IMR-90 (cell line): Measurements from ENCODE around the gene NPIPB2. TPM values are rescaled to one million over a fixed set of nuclear protein-coding genes. Genes with fewer than 3 reads are reported as not detected.
A peak's percentile ranks its signal among the peaks of the same experiment; 100 is the strongest.

ENCODE experiments used
- ATAC-seq: fragments of 200-7000 bp; cut with Tn5 transposase; 2 replicates; pipeline ENCODE4 v1.9.1; 2020; ENCODE audit warnings: low read depth, mild to moderate bottlenecking, moderate library complexity
- BruUV-seq: library from RNA; stranded (reverse); fragments of 400-500 nt; replicated peaks from 2 replicates; lab custom pipeline; 2021; lab: Mats Ljungman, UMichigan
- CTCF ChIA-PET: fragments of 300-600 bp; formaldehyde crosslinking; extraction: SDS; loops from one replicate; lab custom pipeline; 2021; ENCODE audit warnings: antibody characterized with exemption; lab: Yijun Ruan, JAX
- POLR2A ChIA-PET: fragments of 300-600 bp; sonication (Branson Sonifier 250); formaldehyde crosslinking; loops from one replicate; lab custom pipeline; 2022; ENCODE audit warnings: antibody characterized with exemption; ENCODE audit not compliant: unreplicated experiment; lab: Charles Lee
- DNase-seq: peaks from one replicate; pipeline ENCODE4 v3.0.0; 2013
- H2AFZ ChIP-seq: replicated peaks from 2 replicates; pipeline ENCODE3; 2013; ENCODE audit warnings: low read length, mild to moderate bottlenecking; ENCODE audit not compliant: poor library complexity
- H2AK5ac ChIP-seq: 2 replicates; pipeline ENCODE4 v1.6.1; 2013; ENCODE audit warnings: low read depth, low read length, inconsistent platforms
- H2AK9ac ChIP-seq: replicated peaks from 2 replicates; pipeline ENCODE3; 2013; ENCODE audit warnings: mild to moderate bottlenecking, low read depth, low read length, moderate library complexity; ENCODE audit not compliant: poor library complexity
- H2BK120ac ChIP-seq: 2 replicates; pipeline ENCODE4 v1.6.1; 2013; ENCODE audit warnings: low read depth, low read length, inconsistent platforms
- H2BK15ac ChIP-seq: 3 replicates; pipeline ENCODE4 v1.6.1; 2013; ENCODE audit warnings: low read depth, low read length, inconsistent platforms
- H2BK20ac ChIP-seq: 2 replicates; pipeline ENCODE4 v1.6.1; 2013; ENCODE audit warnings: low read depth, mild to moderate bottlenecking, inconsistent platforms, low read length, moderate library complexity
- H2BK5ac ChIP-seq: 2 replicates; pipeline ENCODE4 v1.6.1; 2013; ENCODE audit warnings: mild to moderate bottlenecking, low read depth, low read length, inconsistent platforms; ENCODE audit not compliant: poor library complexity, severe bottlenecking
- H3K14ac ChIP-seq: replicated peaks from 2 replicates; pipeline ENCODE4 v1.6.1; 2013; ENCODE audit warnings: low read depth, low read length, inconsistent platforms
- H3K18ac ChIP-seq: 2 replicates; pipeline ENCODE4 v1.6.1; 2013; ENCODE audit warnings: low read depth, low read length, control low read depth
- H3K23ac ChIP-seq: 2 replicates; pipeline ENCODE4 v1.6.1; 2013; ENCODE audit warnings: low read depth, low read length, inconsistent platforms
- H3K27ac ChIP-seq: 2 replicates; pipeline ENCODE4 v1.5.1; 2013; ENCODE audit warnings: mild to moderate bottlenecking, control low read depth, low read length; ENCODE audit not compliant: insufficient read depth
- H3K27me3 ChIP-seq: 2 replicates; pipeline ENCODE4 v1.6.1; 2013; ENCODE audit warnings: low read length; ENCODE audit not compliant: control insufficient read depth, insufficient read depth
- H3K36me3 ChIP-seq: 2 replicates; pipeline ENCODE4 v1.6.1; 2013; ENCODE audit warnings: low read length, mixed read lengths; ENCODE audit not compliant: control insufficient read depth, insufficient read depth
- H3K4ac ChIP-seq: 2 replicates; pipeline ENCODE4 v1.6.1; 2013; ENCODE audit warnings: low read depth, low read length, inconsistent platforms
- H3K4me1 ChIP-seq: 2 replicates; pipeline ENCODE4 v1.6.1; 2013; ENCODE audit warnings: low read length, mixed read lengths; ENCODE audit not compliant: control insufficient read depth, insufficient read depth
- H3K4me2 ChIP-seq: 2 replicates; pipeline ENCODE4 v1.6.1; 2013; ENCODE audit warnings: low read depth, mild to moderate bottlenecking, control low read depth, low read length, moderate library complexity
- H3K4me3 ChIP-seq: 2 replicates; pipeline ENCODE4 v1.5.1; 2013; ENCODE audit warnings: low read depth, mild to moderate bottlenecking, control low read depth, low read length, moderate library complexity; ENCODE audit not compliant: insufficient read depth
- H3K56ac ChIP-seq: 2 replicates; pipeline ENCODE4 v1.6.1; 2013; ENCODE audit warnings: low read length, inconsistent platforms; ENCODE audit not compliant: insufficient read depth; ENCODE audit errors: extremely low read depth
- H3K79me1 ChIP-seq, 2 experiments: 2 replicates each; pipeline ENCODE4 v1.6.1; 2013; ENCODE audit warnings: low read length in 2 of 2, inconsistent platforms in 1 of 2, low read depth in 1 of 2
- H3K9ac ChIP-seq: 2 replicates; pipeline ENCODE4 v1.6.1; 2013; ENCODE audit warnings: low read depth, low read length, control low read depth
- H3K9me1 ChIP-seq: 2 replicates; pipeline ENCODE4 v1.6.1; 2013; ENCODE audit warnings: low read length, inconsistent platforms; ENCODE audit not compliant: insufficient read depth
- H3K9me3 ChIP-seq: 2 replicates; pipeline ENCODE4 v1.6.1; 2013; ENCODE audit warnings: low read length; ENCODE audit not compliant: control insufficient read depth, insufficient read depth
- H4K20me1 ChIP-seq: 2 replicates; pipeline ENCODE4 v1.6.1; 2013; ENCODE audit warnings: low read length, inconsistent platforms; ENCODE audit not compliant: insufficient read depth
- H4K5ac ChIP-seq: 2 replicates; pipeline ENCODE4 v1.6.1; 2013; ENCODE audit warnings: mild to moderate bottlenecking, low read depth, low read length, control low read depth
- H4K8ac ChIP-seq, 2 experiments: 2 replicates each; pipeline ENCODE4 v1.6.1; 2013; ENCODE audit warnings: low read depth in 2 of 2, low read length in 2 of 2, control low read depth in 1 of 2, inconsistent platforms in 1 of 2
- H4K91ac ChIP-seq: 2 replicates; pipeline ENCODE4 v1.6.1; 2013; ENCODE audit warnings: low read depth, low read length, inconsistent platforms; ENCODE audit not compliant: insufficient read depth
- BHLHE40 ChIP-seq: fragments of 150-350 bp; IDR thresholded peaks from 2 replicates; pipeline ENCODE4 v1.6.1; 2016; ENCODE audit warnings: mild to moderate bottlenecking, low read depth, low read length
- CEBPB ChIP-seq: IDR thresholded peaks from 2 replicates; pipeline ENCODE4 v1.6.1; 2012; ENCODE audit warnings: low read depth, low read length, improper control_type of control experiment
- FOS ChIP-seq: fragments of 150-350 bp; IDR thresholded peaks from 2 replicates; pipeline ENCODE4 v1.6.1; 2016; ENCODE audit warnings: low read depth, low read length
- MAZ ChIP-seq: IDR thresholded peaks from 2 replicates; pipeline ENCODE4 v1.6.1; 2012; ENCODE audit warnings: low read depth, mild to moderate bottlenecking, low read length, improper control_type of control experiment, moderate library complexity, borderline replicate concordance
- MXI1 ChIP-seq: IDR thresholded peaks from 2 replicates; pipeline ENCODE4 v1.6.1; 2012; ENCODE audit warnings: low read depth, mild to moderate bottlenecking, low read length, moderate library complexity, borderline replicate concordance
- NFE2L2 ChIP-seq: fragments of 150-350 bp; IDR thresholded peaks from 2 replicates; pipeline ENCODE4 v1.6.1; 2016; ENCODE audit warnings: low read depth, mild to moderate bottlenecking, low read length
- POLR2A ChIP-seq: IDR thresholded peaks from 2 replicates; pipeline ENCODE4 v1.6.1; 2012; ENCODE audit warnings: mild to moderate bottlenecking, low read depth, low read length
- RAD21 ChIP-seq: IDR thresholded peaks from 2 replicates; pipeline ENCODE4 v1.6.1; 2012; ENCODE audit warnings: low read length, improper control_type of control experiment
- RCOR1 ChIP-seq: IDR thresholded peaks from 2 replicates; pipeline ENCODE4 v1.6.1; 2012; ENCODE audit warnings: mild to moderate bottlenecking, low read length, improper control_type of control experiment; ENCODE audit not compliant: insufficient replicate concordance
- RFX5 ChIP-seq: IDR thresholded peaks from 2 replicates; pipeline ENCODE4 v1.8.0; 2012; ENCODE audit warnings: low read depth, mild to moderate bottlenecking, low read length, moderate library complexity
- SMC3 ChIP-seq: fragments of 150-350 bp; IDR thresholded peaks from 2 replicates; pipeline ENCODE4 v1.6.1; 2016; ENCODE audit warnings: low read depth, mild to moderate bottlenecking, antibody characterized with exemption, low read length, moderate library complexity
- WGBS, 2 experiments: methylation state at CpG; one replicate each; pipeline versions ENCODE4 v1.1.5 to v1.1.7; 2013; ENCODE audit warnings: missing lambda C conversion rate in 2 of 2; ENCODE audit not compliant: insufficient read length in 1 of 2; ENCODE audit errors: extremely low coverage in 2 of 2; 5-methylcytosine and 5-hydroxymethylcytosine counted together
- dilution Hi-C: fragments of 300-500 bp; cut with HindIII; formaldehyde crosslinking; loops from one replicate; pipeline ENCODE4 v1.14.3; 2018; ENCODE audit warnings: low sequenced_read_pairs; ENCODE audit not compliant: unreplicated experiment
- in situ Hi-C: fragments of 300-500 bp; cut with MboI; formaldehyde crosslinking; loops from 3 replicates; pipeline ENCODE4 v1.14.3; 2019; ENCODE audit warnings: low sequenced_read_pairs, inconsistent platforms, mixed read lengths
- intact Hi-C: fragments of 100-400 bp; cut with micrococcal nuclease; formaldehyde crosslinking; loops from 2 replicates; pipeline ENCODE4 v1.10.0; 2022
- polyA plus RNA-seq, 3 experiments: library from polyadenylated mRNA; depleted of rRNA; stranded (reverse); fragments of >200 nt; gene quantifications; 2 replicates each; pipeline ENCODE4 v1.2.3, GENCODE V29; 2012; ENCODE audit warnings: low replicate concordance in 1 of 3
- total RNA-seq: library from RNA; depleted of rRNA; stranded (reverse); fragments of >200 nt; gene quantifications from 2 replicates; pipeline ENCODE4 v1.2.3, GENCODE V29; 2012
- TF ChIP-seq, protein P1 (sequence below): fragments of 150-350 bp; IDR thresholded peaks from 2 replicates; pipeline ENCODE4 v1.6.1; 2017; ENCODE audit warnings: mild to moderate bottlenecking, antibody characterized with exemption, low read length, low read depth
- TF ChIP-seq, protein P2 (sequence below): fragments of 150-350 bp; IDR thresholded peaks from 2 replicates; pipeline ENCODE4 v1.6.1; 2016; ENCODE audit warnings: low read depth, mild to moderate bottlenecking, low read length, moderate library complexity, borderline replicate concordance
- TF ChIP-seq, protein P3 (sequence below): conservative IDR thresholded peaks from 2 replicates; pipeline ENCODE4 v1.5.1; 2012; ENCODE audit warnings: mild to moderate bottlenecking, low read depth, low read length, improper control_type of control experiment

The NPIPB2 gene
- total and polyA plus RNA-seq, 2 of the 4 experiments (the other 2 are of a cell fraction), result 2.2 to 7.7 TPM

GRCh38 chr16:11915114-11915643 is 26.7 kb downstream of the NPIPB2 start:
- DNase-seq, result peak; percentile 6
- Histone ChIP-seq H3K9me3 (no peaks in the 10 kb centered on the region), H2AK9ac (peak overlapping the region; percentile 90), H4K5ac (no peak overlapping the region), H3K4me2 (peak overlapping the region; percentile 97), H4K91ac (no peak overlapping the region), H3K23ac (no peak overlapping the region), H3K27me3 (peaks cover 3% of the 10 kb centered on the region), H3K4ac (peak overlapping the region; percentile 81), H2BK120ac (no peak overlapping the region), H2AK5ac (0 out of 2 replicates have a peak overlapping the region, but pooled peaks have one; percentile 22), H3K18ac (no peak overlapping the region), H2BK20ac (no peak overlapping the region), H3K4me1 (peaks cover 12% of the 10 kb centered on the region), H3K9ac (peak overlapping the region; percentile 78), H3K14ac (no peak overlapping the region; the same call in 1 of the 2 replicates), H2BK5ac (peak overlapping the region; percentile 48), H4K8ac (peak overlapping the region; percentile 53 to 58; a peak in 2 of 4 replicates), H2BK15ac (no peak overlapping the region), H3K36me3 (peaks cover 2% of the 10 kb centered on the region; the same call in 1 of the 2 replicates), H3K9me1 (peaks cover 10% of the 10 kb centered on the region), H4K20me1 (peaks cover 47% of the 10 kb centered on the region), H3K79me1 (peaks cover 0 to 40% of the 10 kb centered on the region in 2 experiments; a peak in 3 of 4 replicates), H2AFZ (peak overlapping the region; percentile 97), H3K4me3 (peak overlapping the region; percentile 94), H3K27ac (peak overlapping the region; percentile 87), H3K56ac (peak overlapping the region; percentile 58; the same call in 1 of the 2 replicates)
- CTCF ChIA-PET, result interaction anchor here (1.5 kb wide), 1 partner anchor 153 kb away, joined by 3 read pairs; no protein-coding TSS in a partner anchor
- peak; percentile 98 for TF ChIP-seq MXI1
- no peak for TF ChIP-seq RFX5
- TF ChIP-seq MAZ, result no peak
- no peak for TF ChIP-seq RAD21
- TF ChIP-seq POLR2A, result no peak
- TF ChIP-seq, protein P1, sequence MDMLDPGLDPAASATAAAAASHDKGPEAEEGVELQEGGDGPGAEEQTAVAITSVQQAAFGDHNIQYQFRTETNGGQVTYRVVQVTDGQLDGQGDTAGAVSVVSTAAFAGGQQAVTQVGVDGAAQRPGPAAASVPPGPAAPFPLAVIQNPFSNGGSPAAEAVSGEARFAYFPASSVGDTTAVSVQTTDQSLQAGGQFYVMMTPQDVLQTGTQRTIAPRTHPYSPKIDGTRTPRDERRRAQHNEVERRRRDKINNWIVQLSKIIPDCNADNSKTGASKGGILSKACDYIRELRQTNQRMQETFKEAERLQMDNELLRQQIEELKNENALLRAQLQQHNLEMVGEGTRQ, result peak; percentile 60; the same call in 1 of the 2 replicates
- TF ChIP-seq SMC3, result no peak
- TF ChIP-seq, protein P2, sequence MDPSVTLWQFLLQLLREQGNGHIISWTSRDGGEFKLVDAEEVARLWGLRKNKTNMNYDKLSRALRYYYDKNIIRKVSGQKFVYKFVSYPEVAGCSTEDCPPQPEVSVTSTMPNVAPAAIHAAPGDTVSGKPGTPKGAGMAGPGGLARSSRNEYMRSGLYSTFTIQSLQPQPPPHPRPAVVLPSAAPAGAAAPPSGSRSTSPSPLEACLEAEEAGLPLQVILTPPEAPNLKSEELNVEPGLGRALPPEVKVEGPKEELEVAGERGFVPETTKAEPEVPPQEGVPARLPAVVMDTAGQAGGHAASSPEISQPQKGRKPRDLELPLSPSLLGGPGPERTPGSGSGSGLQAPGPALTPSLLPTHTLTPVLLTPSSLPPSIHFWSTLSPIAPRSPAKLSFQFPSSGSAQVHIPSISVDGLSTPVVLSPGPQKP, result no peak
- TF ChIP-seq CEBPB, result no peak
- TF ChIP-seq RCOR1, result no peak
- TF ChIP-seq FOS, result no peak
- TF ChIP-seq BHLHE40, result peak; percentile 61
- TF ChIP-seq, protein P3, sequence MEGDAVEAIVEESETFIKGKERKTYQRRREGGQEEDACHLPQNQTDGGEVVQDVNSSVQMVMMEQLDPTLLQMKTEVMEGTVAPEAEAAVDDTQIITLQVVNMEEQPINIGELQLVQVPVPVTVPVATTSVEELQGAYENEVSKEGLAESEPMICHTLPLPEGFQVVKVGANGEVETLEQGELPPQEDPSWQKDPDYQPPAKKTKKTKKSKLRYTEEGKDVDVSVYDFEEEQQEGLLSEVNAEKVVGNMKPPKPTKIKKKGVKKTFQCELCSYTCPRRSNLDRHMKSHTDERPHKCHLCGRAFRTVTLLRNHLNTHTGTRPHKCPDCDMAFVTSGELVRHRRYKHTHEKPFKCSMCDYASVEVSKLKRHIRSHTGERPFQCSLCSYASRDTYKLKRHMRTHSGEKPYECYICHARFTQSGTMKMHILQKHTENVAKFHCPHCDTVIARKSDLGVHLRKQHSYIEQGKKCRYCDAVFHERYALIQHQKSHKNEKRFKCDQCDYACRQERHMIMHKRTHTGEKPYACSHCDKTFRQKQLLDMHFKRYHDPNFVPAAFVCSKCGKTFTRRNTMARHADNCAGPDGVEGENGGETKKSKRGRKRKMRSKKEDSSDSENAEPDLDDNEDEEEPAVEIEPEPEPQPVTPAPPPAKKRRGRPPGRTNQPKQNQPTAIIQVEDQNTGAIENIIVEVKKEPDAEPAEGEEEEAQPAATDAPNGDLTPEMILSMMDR, result no peak
- TF ChIP-seq NFE2L2, result no peak
- peak; percentile 15 for ATAC-seq
- dilution Hi-C loops, result no loop called here
- intact Hi-C loops, result loop anchor here (1.0 kb wide), 1 partner anchor 142 kb away; no protein-coding TSS in a partner anchor
- BruUV-seq, result no TSS peak
- 0% methylated on average over 49 of the region's 79 CpGs; no CpG with 5 or more reads in 1 of the 2 experiments for WGBS, 2 experiments
- in situ Hi-C loops, result no loop called here
- POLR2A ChIA-PET, result no interaction called here
